T47D (cell line): Measurements from ENCODE around the gene INSYN2B.

Source experiments
- DNase-seq, 2 experiments: peaks; one replicate each; pipeline versions ENCODE4 v3.0.0 to v3.0.0-alpha.2; 2011 to 2012; ENCODE audit warnings: low read depth in 1 of 2, low spot score in 1 of 2
- JUND ChIP-seq: IDR thresholded peaks from 2 replicates; pipeline ENCODE4 v1.6.1; 2012; ENCODE audit warnings: low read depth
- in situ Hi-C: cut with HindIII; loops from 2 replicates; pipeline ENCODE4 v1.10.0; 2016; ENCODE audit warnings: low sequenced_read_pairs, low pct_unique_long_range_greater_than_20kb

INSYN2B gene

GRCh38 chr5:169941542-169941941, 38.8 kb downstream of the INSYN2B start:
- DNase-seq, result no peak
- in situ Hi-C loops, result no loop called here
- no peak for TF ChIP-seq JUND

GRCh38 chr5:169939731-169940130, 40.6 kb downstream of the INSYN2B start:
- no peak for DNase-seq
- no peak for TF ChIP-seq JUND
- in situ Hi-C loops, result no loop called here

GRCh38 chr5:169938439-169938838, 41.9 kb downstream of the INSYN2B start:
- no peak for TF ChIP-seq JUND
- no peak for DNase-seq
- in situ Hi-C loops, result no loop called here

- DNase-seq, result no peak
- TF ChIP-seq JUND, result no peak
- in situ Hi-C loops, result no loop called here
These were observed 44.5 kb downstream of the INSYN2B start for GRCh38 chr5:169935762-169936161.

GRCh38 chr5:169934990-169935389, 45.3 kb downstream of the INSYN2B start:
- in situ Hi-C loops, result no loop called here

GRCh38 chr5:169933616-169934015, 46.7 kb downstream of the INSYN2B start:
- TF ChIP-seq JUND, result no peak
- DNase-seq, result no peak
- in situ Hi-C loops, result no loop called here

More at GRCh38 chr5:169934990-169935389, 45.3 kb downstream of the INSYN2B start:
- no peak for TF ChIP-seq JUND
- no peak for DNase-seq

- in situ Hi-C loops, result no loop called here
- DNase-seq, result no peak
- TF ChIP-seq JUND, result no peak
These were observed 47.2 kb downstream of the INSYN2B start for GRCh38 chr5:169933127-169933526.

GRCh38 chr5:169923988-169924387, 56.3 kb downstream of the INSYN2B start:
- TF ChIP-seq JUND, result no peak
- no peak for DNase-seq
- in situ Hi-C loops, result no loop called here

- in situ Hi-C loops, result no loop called here
- DNase-seq, result no peak
- TF ChIP-seq JUND, result no peak
These were observed 57.8 kb downstream of the INSYN2B start for GRCh38 chr5:169922474-169922873.

GRCh38 chr5:169921949-169922348, 58.3 kb downstream of the INSYN2B start:
- DNase-seq, result no peak
- in situ Hi-C loops, result no loop called here

GRCh38 chr5:169921384-169921783, 58.9 kb downstream of the INSYN2B start:
- in situ Hi-C loops, result no loop called here
- TF ChIP-seq JUND, result no peak

More at GRCh38 chr5:169921949-169922348, 58.3 kb downstream of the INSYN2B start:
- no peak for TF ChIP-seq JUND

GRCh38 chr5:169920474-169920873, 59.8 kb downstream of the INSYN2B start:
- no peak for TF ChIP-seq JUND
- in situ Hi-C loops, result no loop called here
- no peak for DNase-seq

More at GRCh38 chr5:169921384-169921783, 58.9 kb downstream of the INSYN2B start:
- DNase-seq, result no peak

- no peak for DNase-seq
- no peak for TF ChIP-seq JUND
- in situ Hi-C loops, result no loop called here
These were observed 62.1 kb downstream of the INSYN2B start for GRCh38 chr5:169918228-169918627.

- DNase-seq, result no peak
- in situ Hi-C loops, result no loop called here
- no peak for TF ChIP-seq JUND
These were observed 62.8 kb downstream of the INSYN2B start for GRCh38 chr5:169917500-169917899.

- DNase-seq, result no peak
- in situ Hi-C loops, result no loop called here
- no peak for TF ChIP-seq JUND
These were observed 65.5 kb downstream of the INSYN2B start for GRCh38 chr5:169914766-169915165.
